Muscle layer of duodenum (tissue), 2 donors: ENCODE results near the gene AGXT.

Experiments used
- H3K27ac ChIP-seq: one replicate; pipeline ENCODE4 v1.7.0; 2013; ENCODE audit warnings: mild to moderate bottlenecking, low read length
- H3K27me3 ChIP-seq: one replicate; pipeline ENCODE4 v1.7.0; 2013; ENCODE audit warnings: low read depth, mild to moderate bottlenecking, control low read depth, low read length
- H3K36me3 ChIP-seq, 2 donors: one replicate each; pipeline ENCODE4 v1.7.0; 2013; ENCODE audit warnings: low read length in 2 of 2, control low read depth in 1 of 2, mild to moderate bottlenecking in 1 of 2; ENCODE audit not compliant: insufficient read depth in 2 of 2, control insufficient read depth in 1 of 2
- H3K4me1 ChIP-seq, 2 donors: one replicate each; pipeline ENCODE4 v1.7.0; 2013; ENCODE audit warnings: low read length in 2 of 2, mild to moderate bottlenecking in 2 of 2, control low read depth in 1 of 2, moderate library complexity in 1 of 2; ENCODE audit not compliant: insufficient read depth in 2 of 2, control insufficient read depth in 1 of 2
- H3K4me3 ChIP-seq, 2 donors: one replicate each; pipeline ENCODE4 v1.7.0; 2013; ENCODE audit warnings: low read length in 2 of 2, low read depth in 1 of 2, mild to moderate bottlenecking in 1 of 2
- H3K9me3 ChIP-seq, 2 donors: one replicate each; pipeline ENCODE4 v1.7.0; 2013; ENCODE audit warnings: low read length in 2 of 2, control low read depth in 1 of 2, mild to moderate bottlenecking in 1 of 2; ENCODE audit not compliant: control insufficient read depth in 1 of 2
- donor health status: healthy.

AGXT gene

GRCh38 chr2:240906911-240907590 lies 38.4 kb downstream of the AGXT start:
- H3K9me3 ChIP-seq: no peaks in the 10 kb centered on the region
- H3K4me1 ChIP-seq: no peaks in the 10 kb centered on the region
- H3K27ac ChIP-seq: no peak overlapping the region
- no peak overlapping the region for H3K4me3 ChIP-seq
- no peaks in the 10 kb centered on the region for H3K36me3 ChIP-seq
- H3K27me3 ChIP-seq: no peaks in the 10 kb centered on the region

GRCh38 chr2:240909216-240909974 lies 40.8 kb downstream of the AGXT start:
- Histone ChIP-seq H3K4me3 (no peak overlapping the region), H3K4me1 (peaks cover 0 to 6% of the 10 kb centered on the region in 2 donors), H3K9me3 (no peaks in the 10 kb centered on the region), H3K27me3 (no peaks in the 10 kb centered on the region), H3K27ac (no peak overlapping the region), H3K36me3 (no peaks in the 10 kb centered on the region)

GRCh38 chr2:240911641-240912265 lies 43.1 kb downstream of the AGXT start:
- no peak overlapping the region for H3K4me3 ChIP-seq
- no peaks in the 10 kb centered on the region for H3K36me3 ChIP-seq
- H3K27ac ChIP-seq: no peak overlapping the region
- peaks cover 4% of the 10 kb centered on the region for H3K27me3 ChIP-seq
- no peaks in the 10 kb centered on the region for H3K9me3 ChIP-seq
- H3K4me1 ChIP-seq: peaks cover 0 to 8% of the 10 kb centered on the region in 2 donors

- H3K9me3 ChIP-seq: no peaks in the 10 kb centered on the region
- no peaks in the 10 kb centered on the region for H3K36me3 ChIP-seq
- H3K4me1 ChIP-seq: peaks cover 0 to 11% of the 10 kb centered on the region in 2 donors
- no peak overlapping the region for H3K27ac ChIP-seq
- peaks cover 4% of the 10 kb centered on the region for H3K27me3 ChIP-seq
- no peak overlapping the region for H3K4me3 ChIP-seq
Observed at GRCh38 chr2:240912878-240913809, 44.5 kb downstream of the AGXT start.

GRCh38 chr2:240913810-240914644 lies 45.4 kb downstream of the AGXT start:
- Histone ChIP-seq H3K27me3 (peaks cover 4% of the 10 kb centered on the region), H3K9me3 (no peaks in the 10 kb centered on the region), H3K4me3 (no peak overlapping the region), H3K4me1 (peaks cover 0 to 11% of the 10 kb centered on the region in 2 donors), H3K36me3 (no peaks in the 10 kb centered on the region), H3K27ac (no peak overlapping the region)

GRCh38 chr2:240914645-240915525 lies 46.3 kb downstream of the AGXT start:
- H3K27me3 ChIP-seq: peaks cover 4% of the 10 kb centered on the region

GRCh38 chr2:240915526-240916341 lies 47.1 kb downstream of the AGXT start:
- no peaks in the 10 kb centered on the region for H3K36me3 ChIP-seq
- peaks cover 0 to 11% of the 10 kb centered on the region in 2 donors for H3K4me1 ChIP-seq
- H3K4me3 ChIP-seq: no peak overlapping the region
- no peaks in the 10 kb centered on the region for H3K9me3 ChIP-seq
- no peak overlapping the region for H3K27ac ChIP-seq
- peaks cover 4% of the 10 kb centered on the region for H3K27me3 ChIP-seq

More at GRCh38 chr2:240914645-240915525, 46.3 kb downstream of the AGXT start:
- Histone ChIP-seq H3K36me3 (no peaks in the 10 kb centered on the region), H3K27ac (no peak overlapping the region), H3K4me3 (no peak overlapping the region), H3K9me3 (no peaks in the 10 kb centered on the region), H3K4me1 (peaks cover 0 to 11% of the 10 kb centered on the region in 2 donors)

- no peak overlapping the region for H3K4me3 ChIP-seq
- no peak overlapping the region for H3K27ac ChIP-seq
- H3K36me3 ChIP-seq: no peaks in the 10 kb centered on the region
- H3K9me3 ChIP-seq: no peaks in the 10 kb centered on the region
- peaks cover 4% of the 10 kb centered on the region for H3K27me3 ChIP-seq
- peaks cover 0 to 11% of the 10 kb centered on the region in 2 donors for H3K4me1 ChIP-seq
Observed at GRCh38 chr2:240916571-240917008, 48.0 kb downstream of the AGXT start.

GRCh38 chr2:240917009-240917683 lies 48.5 kb downstream of the AGXT start:
- H3K36me3 ChIP-seq: no peaks in the 10 kb centered on the region
- H3K27ac ChIP-seq: no peak overlapping the region
- H3K4me3 ChIP-seq: no peak overlapping the region
- H3K27me3 ChIP-seq: peaks cover 4% of the 10 kb centered on the region
- peaks cover 0 to 11% of the 10 kb centered on the region in 2 donors for H3K4me1 ChIP-seq
- H3K9me3 ChIP-seq: no peaks in the 10 kb centered on the region
